ENCODE results near the gene CCDC15.
A peak's percentile ranks its signal among the peaks of the same experiment; 100 is the strongest.
"Not testable (repeated sequence)": the region's sequence is repeated elsewhere in the genome, so short reads cannot be mapped to it uniquely, and the experiment has no call there.

CCDC15 gene

DNA sequence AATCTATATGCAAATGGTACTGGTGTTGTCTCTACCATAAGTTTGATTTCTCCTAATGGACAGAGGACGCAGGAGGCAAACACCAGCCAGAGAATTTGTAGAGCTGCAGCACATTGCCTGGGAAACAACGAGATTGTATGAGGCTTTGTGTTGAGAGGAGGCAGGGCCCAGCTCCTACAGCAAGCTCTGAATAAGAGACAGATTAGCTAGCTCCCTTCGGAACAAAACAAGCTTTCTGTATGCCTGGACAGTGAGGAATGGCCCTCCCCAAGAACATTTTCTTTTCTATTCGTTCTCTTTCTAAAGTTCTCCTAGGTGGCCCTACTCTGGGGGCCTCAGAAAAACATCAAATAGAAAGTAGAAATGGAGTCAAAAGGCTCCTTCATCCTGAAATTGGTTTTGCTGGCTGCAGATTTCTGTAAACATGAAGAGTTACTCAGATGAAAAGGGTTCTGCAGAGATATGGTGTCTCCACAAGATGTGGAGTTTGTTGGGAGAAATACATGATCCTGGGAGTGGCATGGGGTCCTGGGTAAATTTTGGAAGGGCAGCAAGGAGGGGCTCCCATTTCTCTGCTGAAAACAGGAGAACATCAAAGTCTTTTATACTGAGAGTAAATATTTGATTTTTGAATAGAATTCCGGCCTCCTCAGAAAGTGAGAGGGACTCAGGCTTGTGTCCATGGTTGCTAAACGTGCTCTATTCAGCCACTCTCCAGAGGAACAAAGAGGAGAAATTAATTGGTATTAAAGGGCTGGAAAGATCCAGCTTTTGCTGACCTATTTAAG is 11.3 kb upstream of the CCDC15 start:
- DNase-seq (ENCODE audit: low read depth): no peak

DNA sequence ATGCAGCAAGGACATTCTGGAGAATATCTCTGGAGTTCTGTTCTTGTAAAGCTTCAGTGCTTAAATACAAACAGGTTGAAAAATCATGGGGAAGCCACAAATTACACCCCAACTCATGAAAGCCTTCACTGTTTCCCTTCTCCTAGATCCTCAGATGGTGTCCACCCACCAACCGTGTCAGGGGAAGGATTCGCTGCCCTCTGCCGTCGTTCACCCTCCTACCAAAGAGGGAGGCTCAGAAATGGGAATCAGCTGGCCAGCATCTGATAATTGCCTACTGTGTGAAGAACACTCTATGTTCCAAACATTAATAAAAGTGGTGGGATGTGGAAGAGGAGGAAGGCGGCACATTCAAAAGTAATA is 10.8 kb upstream of the CCDC15 start:
- DNase-seq (ENCODE audit: low read depth): no peak

GRCh38 chr11:124943741-124944140 is 10.3 kb upstream of the CCDC15 start:
- DNase-seq (ENCODE audit: low read depth): no peak

DNA sequence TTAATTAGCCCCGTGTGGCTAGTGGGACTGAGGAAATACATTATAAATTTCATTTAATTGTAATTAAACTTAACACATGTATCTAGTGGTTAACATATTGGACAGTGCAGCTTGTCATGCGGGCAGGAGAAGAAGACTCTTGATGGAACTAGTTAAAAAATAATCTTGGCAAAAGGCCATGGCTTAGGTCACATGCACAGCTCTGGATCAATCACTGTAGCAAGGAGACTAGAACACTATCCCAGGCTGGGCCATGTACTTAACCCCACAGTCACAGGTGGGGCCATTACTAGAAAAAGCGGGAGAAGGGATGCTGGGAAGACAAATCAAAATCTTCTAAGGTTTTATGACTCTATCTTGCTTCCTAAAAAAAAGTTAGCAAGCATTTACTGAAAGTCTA is 9.4 kb upstream of the CCDC15 start:
- DNase-seq (ENCODE audit: low read depth): no peak

DNA sequence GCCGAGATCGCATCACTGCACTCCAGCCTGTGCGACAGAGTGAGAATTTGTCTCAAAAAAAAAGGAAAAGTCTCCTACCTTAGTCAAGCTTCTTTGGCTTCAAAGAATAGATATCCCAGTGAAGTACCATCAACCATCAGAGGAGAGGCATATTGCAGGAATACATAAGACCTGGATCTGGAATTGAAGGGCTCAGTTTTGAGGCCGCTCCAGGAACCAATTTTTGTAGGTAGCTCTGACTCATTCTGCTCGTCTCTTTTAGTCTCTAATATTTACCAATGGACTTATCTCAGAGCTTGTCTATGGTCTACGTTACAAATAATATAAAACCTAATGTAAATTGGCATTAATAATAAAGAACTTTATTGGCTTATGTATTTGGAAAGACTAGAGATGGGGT is 8.2 kb upstream of the CCDC15 start:
- DNase-seq (ENCODE audit: low read depth): no peak

- DNase-seq (ENCODE audit: low read depth): no peak
Observed at GRCh38 chr11:124946735-124947141, 7.3 kb upstream of the CCDC15 start.

DNA sequence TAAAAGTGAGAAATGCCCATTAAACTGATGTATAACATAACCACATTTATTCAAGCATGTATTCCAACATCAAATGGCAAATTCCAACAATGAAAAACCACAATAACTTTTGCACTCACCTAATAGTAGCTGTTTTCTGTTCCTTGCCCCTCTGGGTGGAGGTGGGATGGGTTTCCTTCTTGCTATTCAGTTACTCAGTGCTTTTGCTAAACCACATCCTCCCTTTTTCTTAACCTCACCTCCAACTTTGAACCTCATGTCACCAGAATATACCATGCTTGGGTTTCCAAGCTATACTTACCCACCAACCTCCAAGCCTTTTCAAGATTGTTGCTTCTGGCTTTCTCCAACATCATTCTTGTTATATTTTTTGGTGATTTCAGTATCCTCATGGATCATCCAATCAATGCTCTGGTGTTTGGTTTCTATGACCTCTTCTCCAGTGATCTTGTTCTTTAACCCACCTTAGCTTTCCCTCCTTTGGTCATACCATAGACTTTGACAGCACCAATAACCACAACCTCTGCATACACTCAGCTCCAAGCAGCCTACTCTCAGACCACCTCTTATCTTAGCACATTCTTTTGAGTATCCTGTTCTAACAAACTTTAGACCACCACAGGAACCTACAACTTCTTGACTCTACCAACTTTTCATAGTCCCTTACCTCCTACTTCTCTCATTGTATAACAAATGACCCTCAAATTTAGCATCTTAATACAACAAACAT is 3.2 kb upstream of the CCDC15 start:
- no peak for DNase-seq (ENCODE audit: low read depth)

- DNase-seq (ENCODE audit: low read depth): no peak
Observed at GRCh38 chr11:124951341-124951740, 2.7 kb upstream of the CCDC15 start.

GRCh38 chr11:124954590-124954955 is 571 bp downstream of the CCDC15 start:
- DNase-seq (ENCODE audit: low read depth): no peak

GRCh38 chr11:124955035-124955434 is 1.0 kb downstream of the CCDC15 start:
- no peak for DNase-seq (ENCODE audit: low read depth)

- DNase-seq (ENCODE audit: low read depth): peak; percentile 80
Observed at GRCh38 chr11:124961972-124962609, 8.1 kb downstream of the CCDC15 start.

- not testable (repeated sequence) for DNase-seq (ENCODE audit: low read depth)
Observed at GRCh38 chr11:124968197-124968596, 14.2 kb downstream of the CCDC15 start.

DNA sequence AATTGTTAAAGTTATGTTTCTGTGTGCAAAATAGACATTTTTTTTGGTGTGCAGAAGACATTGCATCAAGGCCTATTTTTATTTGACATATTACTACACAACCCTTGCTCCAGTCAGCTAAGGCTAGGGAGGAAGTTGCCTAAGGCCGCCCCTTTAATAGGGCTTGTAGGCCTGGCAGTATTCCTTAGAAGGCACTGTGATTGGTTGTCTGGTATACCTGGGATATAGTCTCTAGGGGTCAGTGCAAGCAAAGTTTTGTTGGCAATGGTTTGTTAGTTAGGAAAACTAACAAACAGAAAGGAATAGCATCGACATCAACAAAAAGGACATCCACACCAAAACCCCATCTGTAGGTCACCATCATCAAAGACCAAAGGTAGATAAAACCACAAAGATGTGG is 16.9 kb downstream of the CCDC15 start:
- DNase-seq (ENCODE audit: low read depth): peak; percentile 34

DNA sequence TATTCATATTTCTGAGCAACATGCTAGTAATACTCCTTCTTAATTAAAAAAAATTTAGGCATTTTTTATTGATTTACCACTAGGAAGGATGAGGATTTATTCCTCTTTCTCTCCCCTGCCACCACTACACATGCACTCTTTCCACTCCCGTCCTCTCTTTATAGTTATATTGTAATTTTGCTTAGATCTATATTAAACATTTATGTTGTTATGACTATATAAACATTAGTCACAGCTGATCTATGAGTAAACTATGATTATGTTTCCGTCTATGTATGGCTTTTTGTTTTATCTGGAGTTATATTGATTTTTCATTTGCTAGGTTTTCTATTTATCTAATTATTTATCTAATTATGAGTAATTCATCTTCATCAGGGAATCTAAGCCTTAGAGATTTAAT is 17.8 kb downstream of the CCDC15 start:
- DNase-seq (ENCODE audit: low read depth): no peak

DNA sequence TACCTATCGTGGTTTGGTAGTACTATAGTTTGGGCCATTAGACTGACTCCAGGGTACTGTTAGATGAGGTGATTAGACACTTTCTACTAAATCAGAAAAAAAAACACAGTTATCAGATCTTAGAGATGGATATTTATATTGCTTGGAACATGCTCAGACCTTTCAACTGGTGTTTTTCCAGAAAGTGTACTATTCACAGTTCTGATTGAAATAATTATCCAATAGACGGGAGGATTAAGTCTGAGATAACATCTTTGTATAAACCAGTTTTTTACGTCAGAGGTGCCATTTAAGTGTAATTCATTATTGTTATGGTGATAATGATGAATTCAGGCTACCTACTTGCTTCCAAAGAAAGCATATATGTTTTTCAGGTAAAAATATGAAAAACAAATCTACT is 22.5 kb downstream of the CCDC15 start:
- no peak for DNase-seq (ENCODE audit: low read depth)

DNA sequence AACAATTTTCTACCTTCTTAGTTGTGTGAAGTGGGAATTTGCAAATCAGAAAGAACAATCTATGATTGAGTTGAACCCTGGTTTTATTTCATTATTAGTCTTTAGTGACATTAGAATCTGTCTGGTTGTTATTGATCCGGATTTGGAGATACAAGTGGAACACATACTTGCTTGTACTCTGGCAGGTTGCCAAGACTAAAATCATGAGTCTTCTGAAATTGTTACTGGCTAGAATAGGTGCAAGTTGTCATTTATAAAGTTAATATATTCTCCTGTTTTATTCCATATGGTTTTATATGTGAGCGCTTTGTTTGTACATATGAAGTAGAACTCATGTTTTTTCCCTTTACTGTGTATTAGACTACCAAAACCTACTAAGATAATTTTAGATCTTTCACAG is 23.0 kb downstream of the CCDC15 start:
- peak; percentile 2 for DNase-seq (ENCODE audit: low read depth)

DNA sequence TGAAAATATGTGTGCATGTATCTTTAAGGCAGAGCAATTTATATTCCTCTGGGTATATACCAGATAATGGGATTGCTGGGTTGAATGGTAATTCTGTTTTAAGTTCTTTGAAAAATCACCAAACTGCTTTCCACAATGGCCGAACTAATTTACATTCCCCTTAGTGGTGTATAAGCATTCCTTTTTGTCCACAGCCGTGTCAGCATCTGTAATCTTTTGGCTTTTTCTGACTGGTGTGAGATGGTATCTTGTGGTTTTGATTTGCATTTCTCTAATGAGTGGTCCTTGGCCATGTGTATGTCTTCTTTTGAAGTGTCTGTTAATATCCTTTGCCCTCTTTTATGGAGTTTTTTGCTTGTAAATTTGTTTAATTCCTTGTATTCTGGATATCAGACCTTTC is 24.3 kb downstream of the CCDC15 start:
- DNase-seq (ENCODE audit: low read depth): no peak

GRCh38 chr11:124982043-124982442 is 28.0 kb downstream of the CCDC15 start:
- DNase-seq (ENCODE audit: low read depth): no peak

DNA sequence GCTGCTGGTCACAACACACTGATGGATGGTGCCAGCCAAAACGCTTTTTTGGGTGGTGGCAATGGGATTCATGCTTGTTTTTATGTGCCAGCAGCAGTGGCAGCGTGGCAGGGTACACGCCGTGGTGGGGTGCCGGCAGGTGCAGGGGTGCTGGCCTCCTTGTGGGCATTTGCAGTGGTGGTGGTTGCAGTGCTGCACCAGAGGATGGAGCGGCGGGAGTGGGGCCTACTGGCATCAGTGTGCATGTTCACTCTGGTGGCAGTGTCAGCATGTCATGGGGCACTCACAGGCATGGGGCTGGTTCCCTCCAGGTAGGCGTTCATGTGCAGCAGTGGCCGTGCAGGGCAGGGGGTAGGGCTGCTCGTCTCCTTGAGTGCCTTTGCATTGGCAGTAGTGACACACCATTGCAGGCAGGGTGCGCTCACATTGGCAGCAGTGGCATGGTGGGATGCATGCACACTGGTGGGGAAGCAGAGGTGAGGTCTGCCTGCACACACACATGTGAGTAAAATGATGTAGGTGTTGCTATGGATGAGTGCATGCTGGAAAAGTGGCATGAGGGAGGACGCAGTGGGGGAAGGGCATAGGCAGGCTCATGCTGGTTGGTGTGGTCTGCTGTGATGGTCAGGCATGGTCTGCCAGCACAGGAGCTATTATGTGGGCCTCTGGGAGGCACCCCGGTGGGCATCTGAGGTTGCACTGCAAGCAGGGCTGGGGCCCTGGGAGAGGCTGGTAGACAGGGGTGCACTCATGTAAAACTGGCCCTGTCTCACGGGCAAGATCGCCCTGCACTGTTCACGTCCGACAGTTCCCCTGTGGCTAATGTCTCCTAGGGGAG is 29.9 kb downstream of the CCDC15 start:
- DNase-seq (ENCODE audit: low read depth): no peak

GRCh38 chr11:124984512-124984854 is 30.5 kb downstream of the CCDC15 start:
- DNase-seq (ENCODE audit: low read depth): no peak

GRCh38 chr11:124987096-124987495 is 33.1 kb downstream of the CCDC15 start:
- DNase-seq (ENCODE audit: low read depth): no peak

- DNase-seq (ENCODE audit: low read depth): no peak
Observed at GRCh38 chr11:124988063-124988462, 34.1 kb downstream of the CCDC15 start.

Data from iris pigment epithelial cell (primary cell).